ENCODE measurements around the gene CLNK.

Gene CLNK

DNA sequence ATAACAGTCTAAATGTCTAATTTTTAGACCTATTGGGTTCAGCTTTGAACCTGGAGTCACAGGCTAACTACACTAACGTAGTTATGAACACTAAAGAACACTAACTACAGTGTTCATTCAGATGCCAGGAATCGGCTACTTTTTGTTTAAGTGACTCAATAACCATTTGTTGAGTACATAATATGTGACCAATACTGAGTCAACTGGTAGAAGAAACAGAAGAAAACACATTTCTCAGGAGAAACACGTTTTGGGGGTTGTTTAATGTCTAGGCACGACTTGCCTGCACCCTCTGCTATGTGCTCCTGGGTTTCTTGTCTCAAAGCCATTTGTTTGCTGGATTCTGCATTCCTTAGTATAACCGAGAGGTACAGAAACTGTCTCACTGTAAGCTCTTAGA lies 18.6 kb upstream of the CLNK start:
- H3K4me3 ChIP-seq (ENCODE audit: low read length) = no peak overlapping the region
- no peak for DNase-seq (ENCODE audit: low read depth)
- TF ChIP-seq, protein P1, sequence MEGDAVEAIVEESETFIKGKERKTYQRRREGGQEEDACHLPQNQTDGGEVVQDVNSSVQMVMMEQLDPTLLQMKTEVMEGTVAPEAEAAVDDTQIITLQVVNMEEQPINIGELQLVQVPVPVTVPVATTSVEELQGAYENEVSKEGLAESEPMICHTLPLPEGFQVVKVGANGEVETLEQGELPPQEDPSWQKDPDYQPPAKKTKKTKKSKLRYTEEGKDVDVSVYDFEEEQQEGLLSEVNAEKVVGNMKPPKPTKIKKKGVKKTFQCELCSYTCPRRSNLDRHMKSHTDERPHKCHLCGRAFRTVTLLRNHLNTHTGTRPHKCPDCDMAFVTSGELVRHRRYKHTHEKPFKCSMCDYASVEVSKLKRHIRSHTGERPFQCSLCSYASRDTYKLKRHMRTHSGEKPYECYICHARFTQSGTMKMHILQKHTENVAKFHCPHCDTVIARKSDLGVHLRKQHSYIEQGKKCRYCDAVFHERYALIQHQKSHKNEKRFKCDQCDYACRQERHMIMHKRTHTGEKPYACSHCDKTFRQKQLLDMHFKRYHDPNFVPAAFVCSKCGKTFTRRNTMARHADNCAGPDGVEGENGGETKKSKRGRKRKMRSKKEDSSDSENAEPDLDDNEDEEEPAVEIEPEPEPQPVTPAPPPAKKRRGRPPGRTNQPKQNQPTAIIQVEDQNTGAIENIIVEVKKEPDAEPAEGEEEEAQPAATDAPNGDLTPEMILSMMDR (conservative IDR thresholded peaks at IDR 0.05; ENCODE audit: low read length) = no peak

DNA sequence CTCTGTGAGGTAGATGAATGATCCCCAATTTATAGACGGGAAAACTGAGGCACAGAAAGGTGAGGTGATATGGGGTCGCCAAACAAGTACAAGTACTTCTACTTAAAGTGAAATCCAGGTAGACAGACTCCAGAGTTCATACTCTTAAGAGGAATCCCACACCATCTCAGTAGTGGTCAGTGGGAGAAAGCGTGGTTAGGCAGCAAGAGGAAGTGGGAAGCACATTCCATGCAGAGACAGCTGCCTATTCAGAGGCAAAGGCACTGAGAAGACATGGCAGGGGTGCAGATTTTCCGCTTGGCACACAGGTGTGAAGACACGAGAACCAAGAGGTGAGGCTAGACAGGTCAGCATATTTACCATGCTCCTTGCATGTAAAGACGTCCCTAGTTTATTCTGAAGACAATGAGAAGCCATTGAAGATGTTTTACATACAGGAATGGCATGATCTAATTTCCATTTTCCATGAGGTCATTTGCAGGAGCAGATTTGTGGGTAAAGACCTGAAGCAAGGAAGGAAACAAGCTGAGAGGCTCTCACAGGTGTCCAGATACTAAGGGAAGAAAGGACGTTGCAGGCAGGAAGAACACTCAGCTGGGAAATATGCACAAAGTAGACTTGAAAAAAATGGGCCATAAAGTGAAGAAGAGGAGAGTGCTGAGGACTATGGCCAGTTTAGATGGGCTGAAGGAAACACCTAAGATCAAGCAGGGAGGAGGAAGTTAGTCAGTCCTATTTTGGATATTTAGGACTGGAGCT lies 17.3 kb upstream of the CLNK start:
- H3K4me3 ChIP-seq (ENCODE audit: low read length) = no peak overlapping the region
- no peak for DNase-seq (ENCODE audit: low read depth)
- TF ChIP-seq, protein P1 (conservative IDR thresholded peaks at IDR 0.05; ENCODE audit: low read length) = no peak

DNA sequence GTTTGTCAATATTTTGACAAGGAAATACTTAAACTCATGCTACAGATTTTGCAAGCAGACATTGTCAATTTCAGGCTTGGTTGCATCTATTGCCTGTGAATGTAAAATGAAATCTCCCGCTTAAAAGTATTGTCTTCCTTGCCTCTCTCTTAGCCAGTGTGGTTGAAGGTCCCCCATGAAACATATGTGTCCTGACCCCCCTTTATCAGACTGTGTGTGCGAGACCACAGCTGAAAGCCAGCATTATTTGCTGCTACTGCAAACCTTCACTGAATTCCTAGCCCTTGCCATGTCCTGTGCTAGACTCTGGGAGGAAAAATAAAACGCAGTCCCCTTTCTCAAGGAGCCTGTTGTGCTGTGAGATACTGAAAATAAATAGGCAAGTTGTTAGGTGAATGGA lies 16.6 kb upstream of the CLNK start:
- no peak overlapping the region for H3K4me3 ChIP-seq (ENCODE audit: low read length)
- TF ChIP-seq, protein P1 (conservative IDR thresholded peaks at IDR 0.05; ENCODE audit: low read length) = no peak
- no peak for DNase-seq (ENCODE audit: low read depth)

DNA sequence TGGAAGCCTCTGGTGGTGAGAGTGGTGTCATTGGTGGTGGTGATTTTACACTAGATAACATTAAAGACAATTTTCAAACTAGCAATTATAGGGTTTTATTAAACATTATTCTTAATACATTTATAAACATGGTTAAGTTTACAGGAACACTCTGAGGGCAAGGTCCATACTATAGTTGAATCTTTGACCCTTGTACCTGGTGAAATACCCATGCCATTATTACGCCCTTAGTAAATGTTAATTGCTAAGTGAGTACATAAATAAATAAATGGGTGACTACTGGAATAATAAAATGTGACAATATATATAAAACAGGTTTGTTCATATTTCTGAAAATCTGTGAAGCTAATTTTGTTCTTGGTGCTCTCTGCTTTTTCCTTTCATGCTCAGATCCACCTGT lies 13.6 kb upstream of the CLNK start:
- H3K4me3 ChIP-seq (ENCODE audit: low read length) = no peak overlapping the region
- no peak for DNase-seq (ENCODE audit: low read depth)
- TF ChIP-seq, protein P1 (conservative IDR thresholded peaks at IDR 0.05; ENCODE audit: low read length) = no peak

DNA sequence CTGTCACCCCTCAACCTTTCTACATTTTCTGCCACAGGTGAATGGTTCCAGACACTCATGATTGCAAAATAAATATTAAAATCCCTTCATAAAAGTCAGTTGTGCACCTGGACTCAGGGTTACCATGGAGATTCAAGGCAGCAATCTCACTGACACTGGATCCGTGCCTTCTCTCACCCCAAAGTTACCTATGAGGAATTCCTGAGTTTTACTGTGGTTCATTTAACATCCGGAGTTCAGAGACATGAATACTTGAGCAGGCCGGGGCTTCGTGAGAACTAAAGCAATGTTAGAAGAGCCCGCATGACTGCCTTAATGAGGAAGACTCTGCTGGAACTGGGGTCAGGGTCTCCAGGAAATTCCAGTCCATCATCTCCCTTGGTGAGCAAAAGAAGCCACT lies 12.5 kb upstream of the CLNK start:
- TF ChIP-seq, protein P1 (conservative IDR thresholded peaks at IDR 0.05; ENCODE audit: low read length) = no peak
- H3K4me3 ChIP-seq (ENCODE audit: low read length) = no peak overlapping the region
- DNase-seq (ENCODE audit: low read depth) = no peak

DNA sequence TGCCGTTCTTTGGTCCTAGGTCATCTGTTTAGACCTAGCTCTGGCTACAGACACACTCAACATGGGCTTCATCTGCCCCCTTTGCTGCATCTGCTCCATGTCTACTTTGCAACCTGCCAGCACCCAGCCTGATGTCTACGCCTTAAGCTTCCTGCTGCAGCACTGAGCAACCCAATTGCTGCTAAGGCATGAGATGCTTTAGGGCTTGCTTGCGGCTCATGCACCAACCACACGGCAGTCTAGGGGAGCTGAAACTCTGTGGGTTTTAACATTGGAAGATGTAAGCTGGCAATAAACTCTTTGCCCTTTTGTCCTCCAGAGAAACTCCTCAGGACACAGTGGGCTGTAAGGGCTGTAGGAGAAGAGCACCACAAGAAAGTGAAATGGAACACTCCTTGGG lies 11.7 kb upstream of the CLNK start:
- no peak overlapping the region for H3K4me3 ChIP-seq (ENCODE audit: low read length)
- no peak for DNase-seq (ENCODE audit: low read depth)
- TF ChIP-seq, protein P1 (conservative IDR thresholded peaks at IDR 0.05; ENCODE audit: low read length) = no peak

DNA sequence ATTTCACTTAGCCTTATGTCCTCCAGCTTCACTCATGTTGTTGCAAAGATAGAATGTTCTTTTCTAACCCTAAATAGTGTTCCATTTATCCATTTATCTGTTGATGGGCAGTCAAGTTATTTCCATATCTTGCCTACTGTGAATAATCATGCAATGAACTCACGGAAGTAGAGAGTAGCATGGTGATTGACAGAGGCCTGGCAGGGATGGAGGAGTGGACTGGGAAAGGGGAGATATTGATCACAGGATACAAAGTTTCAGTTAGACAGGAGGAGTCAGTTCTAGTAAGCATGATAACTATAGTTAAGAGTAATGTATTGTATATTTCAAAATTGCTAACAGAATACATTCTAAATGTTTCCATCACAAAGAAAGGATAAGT lies 10.3 kb upstream of the CLNK start:
- H3K4me3 ChIP-seq (ENCODE audit: low read length) = no peak overlapping the region
- TF ChIP-seq, protein P1 (conservative IDR thresholded peaks at IDR 0.05; ENCODE audit: low read length) = no peak
- DNase-seq (ENCODE audit: low read depth) = no peak
